Measurements from ENCODE around the gene NFIA. TPM values are rescaled to one million over a fixed set of nuclear protein-coding genes. Genes with fewer than 3 reads are reported as not detected.

The NFIA gene
- total RNA-seq, 1 donor from 2014 or later, result 66.6 TPM

DNA sequence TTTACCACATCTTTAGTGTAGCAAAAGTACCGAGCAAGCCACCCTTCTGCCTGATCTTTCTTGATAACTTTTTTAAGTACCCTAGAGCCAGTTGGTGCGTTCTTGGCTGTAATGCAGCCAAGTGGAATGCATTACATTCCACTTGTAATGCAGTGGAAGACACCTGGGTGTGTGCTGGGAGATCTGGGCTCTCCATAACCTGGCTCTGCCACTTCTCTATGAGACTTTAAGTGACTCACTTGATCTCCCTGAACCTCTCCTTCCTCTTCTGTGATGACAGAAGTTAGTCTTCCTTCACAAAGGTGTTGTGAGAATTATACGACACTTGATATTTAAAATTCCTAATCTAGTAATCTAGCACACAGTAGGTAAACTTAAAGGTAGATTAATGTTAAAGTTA lies 35.3 kb upstream of the NFIA start:
- ATAC-seq, result no peak
- Histone ChIP-seq H3K9me3 (no peaks in the 10 kb centered on the region), H3K27ac (no peak overlapping the region), H3K4me3 (no peak overlapping the region), H3K36me3 (no peaks in the 10 kb centered on the region), H3K27me3 (no peaks in the 10 kb centered on the region), H3K4me1 (peaks cover 4% of the 10 kb centered on the region)
- intact Hi-C loops (cut with DNase I), result no loop called here
- TF ChIP-seq, protein P1, sequence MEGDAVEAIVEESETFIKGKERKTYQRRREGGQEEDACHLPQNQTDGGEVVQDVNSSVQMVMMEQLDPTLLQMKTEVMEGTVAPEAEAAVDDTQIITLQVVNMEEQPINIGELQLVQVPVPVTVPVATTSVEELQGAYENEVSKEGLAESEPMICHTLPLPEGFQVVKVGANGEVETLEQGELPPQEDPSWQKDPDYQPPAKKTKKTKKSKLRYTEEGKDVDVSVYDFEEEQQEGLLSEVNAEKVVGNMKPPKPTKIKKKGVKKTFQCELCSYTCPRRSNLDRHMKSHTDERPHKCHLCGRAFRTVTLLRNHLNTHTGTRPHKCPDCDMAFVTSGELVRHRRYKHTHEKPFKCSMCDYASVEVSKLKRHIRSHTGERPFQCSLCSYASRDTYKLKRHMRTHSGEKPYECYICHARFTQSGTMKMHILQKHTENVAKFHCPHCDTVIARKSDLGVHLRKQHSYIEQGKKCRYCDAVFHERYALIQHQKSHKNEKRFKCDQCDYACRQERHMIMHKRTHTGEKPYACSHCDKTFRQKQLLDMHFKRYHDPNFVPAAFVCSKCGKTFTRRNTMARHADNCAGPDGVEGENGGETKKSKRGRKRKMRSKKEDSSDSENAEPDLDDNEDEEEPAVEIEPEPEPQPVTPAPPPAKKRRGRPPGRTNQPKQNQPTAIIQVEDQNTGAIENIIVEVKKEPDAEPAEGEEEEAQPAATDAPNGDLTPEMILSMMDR (IDR thresholded peaks at IDR 0.05), result no peak
- DNase-seq, result no peak

DNA sequence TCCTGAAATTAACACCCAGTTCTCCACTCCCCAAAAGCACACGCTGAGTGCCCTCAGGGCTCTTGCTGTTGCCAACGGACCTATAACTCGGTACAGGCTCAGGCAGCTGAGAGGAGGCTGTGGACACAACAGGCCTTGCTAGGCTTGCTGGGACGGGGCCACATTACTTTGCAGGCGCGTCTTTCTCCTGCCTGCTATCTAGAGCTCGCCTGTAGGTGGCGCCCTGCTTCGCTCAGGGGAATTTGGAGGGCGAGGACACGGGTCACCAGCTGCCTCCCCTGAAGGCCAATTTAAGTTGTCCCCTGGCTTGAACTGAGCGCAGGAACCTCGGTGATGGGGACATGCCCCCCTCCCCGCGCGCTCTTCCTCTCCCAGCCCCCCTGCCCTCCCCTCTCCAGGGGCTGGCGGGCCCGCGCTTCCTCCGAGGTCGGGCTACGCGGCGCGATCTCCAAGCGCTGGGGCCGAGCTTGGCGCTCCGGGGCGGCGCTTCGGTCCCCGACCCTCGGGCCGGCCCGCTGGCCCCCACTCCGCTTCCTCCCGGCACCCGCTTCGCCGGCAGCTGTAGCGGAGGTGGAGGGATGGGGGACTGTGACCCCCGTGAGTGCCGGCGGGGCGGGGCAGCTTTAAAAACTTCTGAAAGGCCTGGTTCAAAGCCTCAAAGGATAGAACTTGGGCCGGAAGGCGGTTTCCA lies 32.4 kb upstream of the NFIA start:
- intact Hi-C loops (cut with DNase I), result loop anchor here (10.0 kb wide), 1 partner anchor 405 kb away; no protein-coding TSS in a partner anchor
- Histone ChIP-seq H3K27me3 (no peaks in the 10 kb centered on the region), H3K36me3 (no peaks in the 10 kb centered on the region), H3K27ac (peak overlapping the region; percentile 93), H3K4me3 (peak overlapping the region; percentile 77), H3K9me3 (no peaks in the 10 kb centered on the region), H3K4me1 (peaks cover 27% of the 10 kb centered on the region)
- ATAC-seq (peak; percentile 94), DNase-seq (peak; percentile 95)
- TF ChIP-seq, protein P1 (IDR thresholded peaks at IDR 0.05), result peak; percentile 99

DNA sequence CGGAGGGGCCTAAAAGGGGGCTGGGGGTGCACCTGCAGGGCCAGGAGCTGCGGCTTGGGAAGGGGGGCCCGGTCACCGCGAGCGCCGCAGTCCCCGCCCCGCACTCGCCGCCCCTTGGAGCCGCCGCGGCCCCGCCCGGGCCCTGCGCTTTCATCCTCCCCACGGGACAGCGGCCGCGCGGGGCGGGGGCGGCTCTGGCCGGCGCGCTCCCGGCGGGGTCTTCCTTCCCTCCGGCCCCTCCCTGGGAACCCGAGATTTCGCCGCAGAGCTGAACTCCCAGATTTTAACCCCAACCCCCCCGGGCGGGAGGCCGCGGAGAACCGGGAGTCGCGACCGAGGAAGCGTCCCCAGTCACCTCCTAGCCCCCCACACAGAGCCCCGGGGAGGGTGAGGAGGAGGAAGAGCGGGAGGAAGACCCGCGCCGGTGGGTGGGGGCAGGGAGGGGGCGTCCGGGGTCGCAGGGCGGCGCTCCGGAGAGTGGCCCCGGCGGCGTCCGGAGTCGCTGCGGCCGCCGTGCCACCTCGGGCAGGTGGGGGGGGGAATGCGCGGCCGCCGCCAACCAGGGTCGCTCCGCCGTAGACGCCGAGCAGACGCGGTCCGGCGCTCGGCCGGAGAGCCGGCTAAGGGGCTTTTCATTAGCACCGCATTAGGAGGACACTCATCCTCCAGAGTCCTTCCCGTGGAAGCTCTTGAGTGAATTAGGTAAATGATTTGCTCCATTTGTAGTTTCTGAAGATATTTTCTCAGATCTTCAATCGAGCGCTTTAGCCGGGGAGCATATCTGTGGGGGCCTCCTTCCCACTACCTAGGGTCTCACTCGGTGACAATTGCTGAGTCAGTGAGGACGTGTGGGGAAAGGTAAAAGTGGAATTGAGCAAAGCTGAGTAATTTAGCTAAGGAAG lies 31.6 kb upstream of the NFIA start:
- intact Hi-C loops (cut with DNase I), result loop anchor here (10.0 kb wide), 1 partner anchor 404 kb away; no protein-coding TSS in a partner anchor

DNA sequence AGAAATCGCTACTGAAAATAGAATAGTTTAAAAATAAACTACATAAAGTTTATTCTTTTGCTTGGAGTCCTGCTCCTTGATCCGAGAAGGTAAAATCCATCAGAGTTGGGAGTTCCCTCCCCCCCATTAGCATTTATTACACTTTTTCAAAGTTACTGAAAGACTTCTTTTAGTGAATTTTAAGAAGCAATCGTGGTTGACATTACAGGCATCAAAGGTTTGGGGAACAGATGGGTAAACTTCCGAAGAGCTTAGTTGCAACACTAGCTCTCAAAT lies 31.0 kb upstream of the NFIA start:
- Histone ChIP-seq H3K27me3 (no peaks in the 10 kb centered on the region), H3K4me3 (peak overlapping the region; percentile 77), H3K27ac (peak overlapping the region; percentile 93), H3K36me3 (no peaks in the 10 kb centered on the region), H3K4me1 (peaks cover 36% of the 10 kb centered on the region), H3K9me3 (no peaks in the 10 kb centered on the region)
- intact Hi-C loops (cut with DNase I), result loop anchor here (10.0 kb wide), 1 partner anchor 403 kb away; no protein-coding TSS in a partner anchor
- no peak for ATAC-seq
- DNase-seq, result no peak
- TF ChIP-seq, protein P1 (IDR thresholded peaks at IDR 0.05), result no peak

More for the DNA sequence above, 31.6 kb upstream of the NFIA start:
- peak; percentile 80 for DNase-seq
- Histone ChIP-seq H3K36me3 (no peaks in the 10 kb centered on the region), H3K9me3 (no peaks in the 10 kb centered on the region), H3K27ac (peak overlapping the region; percentile 93), H3K4me1 (peaks cover 32% of the 10 kb centered on the region), H3K27me3 (no peaks in the 10 kb centered on the region), H3K4me3 (peak overlapping the region; percentile 77)
- TF ChIP-seq, protein P1 (IDR thresholded peaks at IDR 0.05), result no peak
- ATAC-seq, result peak; percentile 76

DNA sequence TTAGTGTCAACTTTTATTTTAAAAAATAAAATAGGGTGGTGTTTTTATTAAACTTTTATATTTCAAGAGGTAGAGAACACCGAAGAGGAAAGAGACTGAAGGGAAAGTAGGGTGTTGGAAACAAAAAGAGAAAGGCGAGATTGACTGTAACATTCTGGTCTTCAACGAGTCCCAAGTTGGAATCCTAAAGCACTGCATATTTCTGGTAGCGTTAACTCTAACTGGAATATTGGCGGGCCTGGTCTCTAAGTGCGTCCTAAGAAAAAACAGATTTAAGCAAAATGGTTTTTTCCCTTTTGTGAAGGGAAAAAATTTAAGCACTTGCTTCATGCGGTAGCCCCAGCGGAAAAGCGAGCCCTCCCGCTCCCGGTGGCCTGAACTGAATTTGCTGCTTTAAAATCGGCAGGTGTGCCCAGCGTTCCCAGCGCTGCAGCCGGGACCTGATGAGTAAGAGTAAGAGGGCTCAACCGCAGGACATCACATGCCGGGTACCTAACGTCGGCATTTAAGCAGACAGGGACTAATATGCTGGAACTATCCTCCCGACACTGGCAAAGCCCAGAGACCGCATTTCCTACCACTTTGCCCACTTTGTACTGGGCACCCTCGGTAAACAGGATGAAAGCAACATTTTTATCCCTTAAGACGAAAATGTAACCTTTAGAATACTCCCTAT lies 30.5 kb upstream of the NFIA start:
- H3K4me3 ChIP-seq, result peak overlapping the region; percentile 77
- DNase-seq, result no peak

More for the DNA sequence above, 30.5 kb upstream of the NFIA start:
- no peak for ATAC-seq
- intact Hi-C loops (cut with DNase I), result loop anchor here (10.0 kb wide), 1 partner anchor 403 kb away; no protein-coding TSS in a partner anchor
- Histone ChIP-seq H3K27me3 (no peaks in the 10 kb centered on the region), H3K36me3 (no peaks in the 10 kb centered on the region), H3K4me1 (peaks cover 39% of the 10 kb centered on the region), H3K9me3 (no peaks in the 10 kb centered on the region), H3K27ac (peak overlapping the region; percentile 93)
- TF ChIP-seq, protein P1 (IDR thresholded peaks at IDR 0.05), result no peak
